ENCODE results near the gene ISCA2. TPM values are rescaled to one million over a fixed set of nuclear protein-coding genes. Genes with fewer than 3 reads are reported as not detected.

The ISCA2 gene
- total RNA-seq, 1 experiment from 2014 or later, result 37.5 TPM

- no peaks in the 10 kb centered on the region for H3K4me1 ChIP-seq (ENCODE audit: insufficient read depth, low read length)
- no peak overlapping the region for H2BK15ac ChIP-seq (ENCODE audit: low read depth, low read length)
- H2AK5ac ChIP-seq (ENCODE audit: insufficient read length, low read length), result no peak overlapping the region
- no CpG with 5 or more reads among the region's 12 CpGs for WGBS (ENCODE audit: extremely low coverage, insufficient read length, low lambda C conversion rate)
- no peaks in the 10 kb centered on the region for H4K20me1 ChIP-seq (ENCODE audit: control insufficient read depth, insufficient read depth, insufficient read length)
- H4K8ac ChIP-seq (replicated peaks; ENCODE audit: insufficient read length, low read depth, low read length), result no peak overlapping the region
- peak; percentile 67 for DNase-seq
- H3K9ac ChIP-seq (ENCODE audit: extremely low read depth, insufficient read length, low read length), result no peak overlapping the region
- no peaks in the 10 kb centered on the region for H3K23me2 ChIP-seq (ENCODE audit: insufficient read length, low read depth, low read length, poor library complexity, severe bottlenecking)
- H3K18ac ChIP-seq (ENCODE audit: insufficient read length, low read depth, low read length), result peak overlapping the region; percentile 72
- H2BK5ac ChIP-seq (ENCODE audit: insufficient read length, low read length), result no peak overlapping the region
- Mint-ChIP-seq H3K36me3 (ENCODE audit: insufficient read depth in 1 of 3, low read depth in 3 of 3) (no peaks in the 10 kb centered on the region), H3K4me1 (peaks cover 17 to 21% of the 10 kb centered on the region in 2 experiments), H3K4me3 (no peak overlapping the region; a peak in 1 of 5 replicates), H3K27me3 (ENCODE audit: low read depth) (peaks cover 7% of the 10 kb centered on the region), H3K27ac (peak overlapping the region in 2 of 3 experiments; percentile 87 to 90; a peak in 4 of 7 replicates), H3K9me3 (no peaks in the 10 kb centered on the region)
- no peak overlapping the region for H3K56ac ChIP-seq (ENCODE audit: insufficient read length, low read depth, low read length)
- no peak overlapping the region for H3K4me2 ChIP-seq (ENCODE audit: insufficient read depth, insufficient read length, low read length)
- H3K14ac ChIP-seq (ENCODE audit: insufficient read depth, low read length), result 0 out of 2 replicates have a peak overlapping the region, but pooled peaks have one; percentile 2
- no peak overlapping the region for H2BK12ac ChIP-seq (ENCODE audit: insufficient read length, low read depth, low read length)
- no peak overlapping the region for H4K5ac ChIP-seq (ENCODE audit: insufficient read length, low read depth, low read length)
- H3T11ph ChIP-seq (ENCODE audit: low read length), result no peak overlapping the region
- H3K27ac ChIP-seq (ENCODE audit: insufficient read length, low read depth, low read length), result no peak overlapping the region
- H3K79me2 ChIP-seq (ENCODE audit: insufficient read depth, low read length), result no peaks in the 10 kb centered on the region
- H2BK20ac ChIP-seq (ENCODE audit: low read depth, low read length, poor library complexity, severe bottlenecking), result no peak overlapping the region
- no peaks in the 10 kb centered on the region for H3K27me3 ChIP-seq (ENCODE audit: insufficient read depth, low read length)
- H3K4ac ChIP-seq (ENCODE audit: low read depth, low read length), result no peak overlapping the region
- H4K91ac ChIP-seq (ENCODE audit: insufficient read length, low read depth, low read length), result no peak overlapping the region
- TF ChIP-seq CTCF (conservative IDR thresholded peaks at IDR 0.05), result no peak
- H3K79me1 ChIP-seq (ENCODE audit: insufficient read depth, low read depth, low read length, poor library complexity, severe bottlenecking), result no peaks in the 10 kb centered on the region
- H3K23ac ChIP-seq (ENCODE audit: insufficient read length, low read depth, low read length), result no peak overlapping the region
- H2BK120ac ChIP-seq (ENCODE audit: low read depth, low read length, poor library complexity, severe bottlenecking), result no peak overlapping the region
- H2AFZ ChIP-seq (ENCODE audit: low read length), result no peak overlapping the region
- H3K9me3 ChIP-seq (ENCODE audit: control insufficient read depth, low read depth, low read length), result no peaks in the 10 kb centered on the region
Measured at GRCh38 chr14:74516451-74517160, 23.0 kb downstream of the ISCA2 start.
